ENCODE data around the gene KLHL2.

KLHL2 gene

DNA sequence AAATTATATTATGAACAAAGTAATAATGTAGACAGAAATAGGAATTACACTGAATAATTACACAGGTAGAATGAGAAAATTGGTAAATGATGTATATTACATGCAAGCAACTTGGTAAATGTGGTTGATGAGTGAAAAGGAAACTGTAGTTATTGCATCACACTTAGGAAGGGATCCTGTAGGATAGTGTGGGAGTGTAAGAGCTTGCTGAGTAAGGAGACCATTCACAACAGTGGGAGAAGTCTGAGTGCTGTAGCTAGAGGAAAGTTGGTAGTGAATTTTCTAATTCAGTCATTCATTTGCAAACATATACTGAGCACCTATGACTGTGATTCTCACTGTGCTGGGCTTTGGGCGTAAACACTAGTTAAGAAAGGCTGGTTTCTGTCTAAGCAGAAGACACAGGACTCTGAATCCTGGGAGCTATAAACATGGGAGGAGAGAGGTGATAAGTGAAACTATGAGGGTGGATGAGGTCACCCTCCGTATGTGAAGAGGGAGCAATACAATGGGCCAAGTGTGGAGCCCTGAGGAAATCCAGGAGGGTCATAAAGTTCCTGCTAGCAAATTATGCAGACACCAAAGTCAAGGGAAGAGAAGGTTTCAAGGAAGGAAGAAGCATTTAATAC, 157.2 kb downstream of the KLHL2 start:
- TF ChIP-seq, protein P1, sequence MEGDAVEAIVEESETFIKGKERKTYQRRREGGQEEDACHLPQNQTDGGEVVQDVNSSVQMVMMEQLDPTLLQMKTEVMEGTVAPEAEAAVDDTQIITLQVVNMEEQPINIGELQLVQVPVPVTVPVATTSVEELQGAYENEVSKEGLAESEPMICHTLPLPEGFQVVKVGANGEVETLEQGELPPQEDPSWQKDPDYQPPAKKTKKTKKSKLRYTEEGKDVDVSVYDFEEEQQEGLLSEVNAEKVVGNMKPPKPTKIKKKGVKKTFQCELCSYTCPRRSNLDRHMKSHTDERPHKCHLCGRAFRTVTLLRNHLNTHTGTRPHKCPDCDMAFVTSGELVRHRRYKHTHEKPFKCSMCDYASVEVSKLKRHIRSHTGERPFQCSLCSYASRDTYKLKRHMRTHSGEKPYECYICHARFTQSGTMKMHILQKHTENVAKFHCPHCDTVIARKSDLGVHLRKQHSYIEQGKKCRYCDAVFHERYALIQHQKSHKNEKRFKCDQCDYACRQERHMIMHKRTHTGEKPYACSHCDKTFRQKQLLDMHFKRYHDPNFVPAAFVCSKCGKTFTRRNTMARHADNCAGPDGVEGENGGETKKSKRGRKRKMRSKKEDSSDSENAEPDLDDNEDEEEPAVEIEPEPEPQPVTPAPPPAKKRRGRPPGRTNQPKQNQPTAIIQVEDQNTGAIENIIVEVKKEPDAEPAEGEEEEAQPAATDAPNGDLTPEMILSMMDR (IDR thresholded peaks at IDR 0.05; ENCODE audit: borderline replicate concordance, control extremely low read depth, extremely low read depth, insufficient read depth, missing control alignments): no peak
- DNase-seq (ENCODE audit: low spot score): no peak
- in situ Hi-C loops (cut with MboI; ENCODE audit: low sequenced_read_pairs, unreplicated experiment): no loop called here

DNA sequence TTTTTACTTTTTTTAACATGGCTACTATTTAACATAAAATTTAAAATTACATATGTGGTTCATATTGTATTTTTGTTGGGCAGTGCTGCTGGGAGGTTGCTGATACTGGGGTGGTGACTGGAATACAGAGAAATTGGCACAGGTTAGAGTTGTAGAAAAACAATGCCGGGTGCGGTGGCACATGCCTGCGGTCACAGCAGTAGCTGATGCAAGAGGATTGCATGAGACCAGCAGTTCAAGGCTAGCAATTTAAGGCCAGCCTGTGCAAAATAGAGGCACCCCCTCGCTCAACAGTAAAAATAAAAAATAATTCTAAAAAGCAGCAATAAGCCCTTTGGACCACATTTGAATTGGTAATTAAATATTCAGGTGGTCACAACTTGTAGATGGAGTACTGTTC, 159.7 kb downstream of the KLHL2 start:
- in situ Hi-C loops (cut with MboI; ENCODE audit: low sequenced_read_pairs, unreplicated experiment): no loop called here
- TF ChIP-seq, protein P1 (IDR thresholded peaks at IDR 0.05; ENCODE audit: borderline replicate concordance, control extremely low read depth, extremely low read depth, insufficient read depth, missing control alignments): no peak
- DNase-seq (ENCODE audit: low spot score): no peak

DNA sequence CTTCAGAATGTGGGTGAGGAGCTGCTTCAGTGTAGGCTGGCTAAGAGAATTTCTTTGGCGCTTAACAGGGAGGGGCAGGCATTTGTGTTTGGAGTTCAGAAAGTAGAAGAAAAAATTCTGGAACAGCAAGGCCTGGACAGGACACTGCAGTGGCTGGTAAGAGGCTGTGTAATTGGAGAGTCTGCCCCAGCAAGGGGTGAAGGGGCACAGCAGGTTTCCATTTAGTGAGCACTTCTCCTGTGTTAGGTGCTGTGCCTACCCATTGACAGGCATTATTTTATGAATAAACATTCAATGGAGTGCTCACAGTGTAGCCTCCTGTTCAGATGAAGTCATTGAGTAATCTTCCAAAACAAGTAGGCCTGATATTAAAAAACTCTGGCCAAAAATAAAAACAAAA, 160.8 kb downstream of the KLHL2 start:
- no peak for DNase-seq (ENCODE audit: low spot score)

DNA sequence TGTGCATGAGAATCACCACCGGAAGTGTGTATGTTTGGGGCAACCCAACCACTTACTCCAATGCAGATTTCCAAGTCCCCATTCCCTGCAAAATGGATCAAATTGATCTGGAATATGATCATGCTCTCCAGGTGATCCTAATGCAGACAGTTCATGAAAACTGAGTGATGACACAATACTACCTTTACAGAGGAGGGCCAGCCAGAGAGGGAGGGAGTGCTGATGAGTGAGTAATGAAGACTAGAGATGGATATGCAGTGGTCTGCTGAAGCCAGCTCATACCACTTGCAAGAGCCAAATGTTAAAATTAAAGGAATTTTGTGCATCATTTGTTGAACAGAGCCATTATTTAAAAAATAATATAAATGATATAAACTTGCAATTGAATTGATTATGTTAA, 161.2 kb downstream of the KLHL2 start:
- TF ChIP-seq, protein P1 (IDR thresholded peaks at IDR 0.05; ENCODE audit: borderline replicate concordance, control extremely low read depth, extremely low read depth, insufficient read depth, missing control alignments): no peak
- in situ Hi-C loops (cut with MboI; ENCODE audit: low sequenced_read_pairs, unreplicated experiment): no loop called here
- DNase-seq (ENCODE audit: low spot score): no peak

More for the DNA sequence above, 160.8 kb downstream of the KLHL2 start:
- in situ Hi-C loops (cut with MboI; ENCODE audit: low sequenced_read_pairs, unreplicated experiment): no loop called here
- TF ChIP-seq, protein P1 (IDR thresholded peaks at IDR 0.05; ENCODE audit: borderline replicate concordance, control extremely low read depth, extremely low read depth, insufficient read depth, missing control alignments): no peak

DNA sequence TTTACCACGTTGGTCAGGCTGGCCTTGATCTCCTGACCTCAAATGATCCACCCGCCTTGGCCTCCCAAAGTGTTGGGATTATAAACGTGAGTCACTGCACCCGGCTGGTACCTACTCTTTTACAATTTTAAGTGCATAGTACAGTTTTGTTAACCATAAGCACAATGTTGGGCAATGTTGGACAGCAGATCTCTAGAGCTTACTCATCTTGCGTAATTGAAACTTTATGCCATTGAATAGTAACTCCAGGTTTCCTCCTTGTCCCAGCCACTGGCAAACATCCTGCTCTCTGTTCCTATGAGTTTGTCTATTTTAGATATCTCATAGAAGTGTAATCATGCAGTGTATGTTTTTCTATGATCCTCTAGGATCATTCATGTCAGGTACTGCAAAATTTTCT, 162.2 kb downstream of the KLHL2 start:
- DNase-seq (ENCODE audit: low spot score): no peak
- in situ Hi-C loops (cut with MboI; ENCODE audit: low sequenced_read_pairs, unreplicated experiment): no loop called here
- TF ChIP-seq, protein P1 (IDR thresholded peaks at IDR 0.05; ENCODE audit: borderline replicate concordance, control extremely low read depth, extremely low read depth, insufficient read depth, missing control alignments): no peak

DNA sequence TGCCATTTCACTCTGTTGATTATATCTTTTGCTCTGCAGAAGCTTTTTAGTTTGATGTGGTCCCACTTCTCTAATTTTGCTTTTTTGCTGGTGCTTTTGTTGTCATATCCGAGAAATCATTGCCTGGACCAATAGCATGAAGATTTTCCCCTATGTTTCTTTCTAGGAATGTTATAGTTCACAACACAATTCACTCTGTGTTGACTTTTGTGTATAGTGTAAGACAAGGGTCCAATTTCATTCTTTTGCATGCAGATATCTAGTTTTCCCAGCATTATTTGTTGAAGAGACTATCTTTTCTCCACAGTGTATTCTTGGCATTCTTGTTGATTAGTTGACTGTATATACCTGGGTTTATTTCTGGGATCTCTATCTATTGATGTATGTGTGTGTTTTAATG, 163.2 kb downstream of the KLHL2 start:
- in situ Hi-C loops (cut with MboI; ENCODE audit: low sequenced_read_pairs, unreplicated experiment): no loop called here
- DNase-seq (ENCODE audit: low spot score): no peak
- TF ChIP-seq, protein P1 (IDR thresholded peaks at IDR 0.05; ENCODE audit: borderline replicate concordance, control extremely low read depth, extremely low read depth, insufficient read depth, missing control alignments): no peak

Data from GM13976 (cell line).